GM18858 (cell line): ENCODE results near the gene RHOF.

Experiments
- ATAC-seq: cut with Tn5 transposase; IDR thresholded peaks from one replicate; pipeline ENCODE4 v1.9.1; 2021; ENCODE audit not compliant: unreplicated experiment

RHOF gene

DNA sequence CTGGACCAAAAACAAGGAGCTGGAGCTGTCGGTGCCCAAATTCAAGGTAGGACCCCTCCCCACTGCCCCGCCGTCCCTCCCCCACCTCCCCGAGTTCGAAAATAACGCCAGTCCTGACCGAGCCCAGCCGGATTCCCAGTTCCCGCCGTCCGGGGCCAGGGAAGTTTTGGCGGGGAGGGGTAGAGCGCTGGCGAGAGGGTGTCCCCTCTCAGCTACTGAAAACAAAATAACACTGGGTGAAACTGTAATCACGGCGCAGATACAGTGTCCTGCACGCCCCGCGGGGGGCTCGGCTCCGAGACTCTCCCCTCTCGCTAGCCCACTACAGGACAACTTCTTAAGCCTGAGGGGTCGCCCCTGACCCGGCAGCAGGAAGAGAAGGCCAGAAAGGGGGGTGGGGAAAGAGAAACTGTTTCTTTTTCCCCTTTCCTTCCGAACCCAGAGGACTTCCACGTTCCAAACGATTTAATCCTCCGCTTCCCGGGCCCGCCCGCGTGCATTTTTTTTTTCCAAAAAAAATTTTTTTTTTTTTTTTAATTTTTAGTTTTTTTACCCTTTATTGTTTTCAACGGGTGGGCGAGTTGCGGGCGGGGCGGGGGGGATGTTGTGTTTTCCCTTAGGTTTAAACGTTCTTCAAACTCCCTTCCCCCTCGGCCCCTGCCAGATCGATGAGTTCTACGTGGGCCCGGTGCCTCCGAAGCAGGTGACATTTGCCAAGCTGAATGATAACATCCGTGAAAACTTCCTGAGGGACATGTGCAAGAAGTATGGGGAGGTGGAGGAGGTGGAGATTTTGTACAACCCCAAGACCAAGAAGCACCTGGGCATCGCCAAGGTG lies 11.9 kb upstream of the RHOF start:
- no peak for ATAC-seq

DNA sequence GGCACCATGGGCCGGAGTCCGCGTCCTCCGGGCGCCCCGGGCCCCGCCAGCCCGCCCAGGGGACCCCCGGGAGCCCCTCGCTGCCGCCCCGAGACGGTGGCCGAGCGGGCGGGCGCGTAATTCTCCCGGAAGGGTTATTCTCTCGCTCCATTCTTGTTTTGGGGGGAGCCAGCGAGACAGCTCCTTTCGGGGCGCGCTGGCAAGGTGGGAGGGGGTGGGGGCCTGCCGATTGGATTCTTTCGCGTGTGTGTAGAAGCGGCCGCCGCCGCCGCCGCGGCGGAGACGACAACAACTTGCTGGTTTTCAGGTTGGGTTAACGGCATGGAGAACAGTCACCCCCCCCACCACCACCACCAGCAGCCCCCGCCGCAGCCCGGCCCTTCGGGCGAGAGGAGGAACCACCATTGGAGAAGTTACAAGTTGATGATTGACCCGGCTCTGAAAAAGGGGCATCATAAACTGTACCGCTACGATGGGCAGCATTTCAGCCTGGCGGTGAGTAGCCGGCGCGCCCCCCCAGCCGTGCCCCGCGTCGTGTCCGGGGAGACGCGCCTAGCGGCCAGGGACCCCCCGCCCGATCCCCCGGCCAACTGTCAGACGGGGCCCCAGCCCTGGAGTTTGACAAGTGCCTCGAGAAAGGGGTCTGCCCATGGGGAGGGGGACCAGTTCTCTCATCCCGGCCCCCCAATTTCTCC lies 11.1 kb upstream of the RHOF start:
- ATAC-seq: no peak

DNA sequence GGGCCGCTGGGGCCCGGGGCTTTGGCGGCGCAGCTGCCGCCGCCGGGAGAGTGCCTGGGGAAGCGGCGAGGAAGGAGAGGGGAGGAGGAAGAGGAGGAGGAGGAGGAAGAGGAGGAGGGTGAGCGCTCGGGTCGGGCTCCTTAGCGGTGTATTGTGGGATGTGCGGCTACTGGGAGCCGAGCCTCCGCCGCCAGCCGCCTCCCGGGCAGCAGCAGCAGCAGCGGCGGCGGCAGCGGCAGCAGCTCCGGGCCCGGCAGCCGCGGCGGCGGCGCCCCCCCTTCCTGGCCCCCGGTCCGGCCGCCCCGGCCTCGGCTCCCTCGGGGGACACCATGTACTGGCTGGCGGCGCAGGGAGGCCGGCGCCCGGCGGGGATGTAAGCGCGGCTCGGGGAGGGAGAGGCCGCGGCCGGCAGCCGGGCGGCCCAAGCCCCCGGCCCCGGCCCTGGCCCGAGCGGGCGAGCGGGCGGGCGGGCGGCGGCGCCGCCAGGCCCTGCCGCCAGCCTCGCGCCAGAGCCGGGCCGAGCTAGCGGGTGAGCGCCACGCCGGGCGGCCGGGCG lies 10.5 kb upstream of the RHOF start, which contains the start of gene SETD1B:
SETD1B (plus strand) TSS at position 149 of the 556 bp plus-strand sequence. CDS start 729 bp downstream, outside the sequence.
- no peak for ATAC-seq

DNA sequence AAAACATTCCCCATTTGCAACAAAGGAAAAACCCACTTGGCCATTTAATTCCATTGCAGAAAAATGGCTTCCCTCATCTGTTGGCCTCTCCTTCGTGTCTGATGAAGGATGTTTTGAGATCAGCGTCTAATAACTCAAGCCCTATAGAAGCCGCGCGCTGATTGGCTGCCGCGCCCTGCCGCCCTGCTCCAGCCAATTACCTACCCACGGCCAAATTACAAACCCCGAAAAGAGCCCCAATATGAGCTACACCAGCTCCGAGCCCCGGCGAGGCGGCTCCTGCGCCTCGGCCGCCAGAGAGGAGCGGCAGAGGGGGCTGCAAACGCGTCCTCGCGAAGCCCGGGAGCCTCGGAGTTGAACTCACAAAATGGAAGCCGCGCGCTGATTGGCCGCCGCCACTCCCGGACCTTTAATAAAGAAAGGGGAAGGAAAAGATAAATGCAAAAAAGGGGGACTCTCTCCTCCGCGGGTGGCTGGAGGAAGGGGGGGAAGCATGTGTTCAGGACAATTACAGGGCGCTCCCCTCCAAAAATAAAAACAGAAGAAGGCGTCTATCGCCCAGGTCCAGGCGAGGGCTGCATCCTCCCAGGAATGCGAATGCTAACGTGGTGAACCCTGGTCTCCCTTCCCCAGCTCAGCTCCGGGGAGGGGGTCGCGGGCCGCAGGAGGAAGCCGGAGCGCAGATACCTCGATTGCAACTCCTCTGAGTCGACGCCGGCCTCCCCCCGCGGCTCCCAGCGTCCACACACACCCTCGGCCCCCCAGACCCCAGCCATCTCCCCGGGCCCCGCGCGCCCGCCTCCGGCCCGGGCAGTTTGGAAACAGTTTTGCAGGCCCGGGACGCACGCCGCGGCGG lies 9.6 kb upstream of the RHOF start:
- no peak for ATAC-seq

DNA sequence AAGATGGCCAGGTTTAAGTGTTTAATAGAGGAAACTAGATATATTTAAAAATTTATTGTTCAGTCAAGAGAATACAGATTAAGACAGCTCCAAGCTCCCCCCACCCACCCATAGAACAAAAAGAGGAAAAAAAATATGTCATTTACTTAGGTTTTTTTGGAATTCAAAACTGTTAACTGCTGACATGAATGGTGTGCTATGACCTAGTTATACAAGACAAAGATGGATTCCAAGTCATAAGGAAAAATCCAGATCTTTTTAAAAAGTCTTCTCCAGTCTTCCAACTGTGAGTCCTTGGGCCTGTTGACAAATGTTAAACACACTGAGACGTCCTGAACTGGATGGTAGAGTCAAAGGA lies 9.0 kb upstream of the RHOF start:
- no peak for ATAC-seq

DNA sequence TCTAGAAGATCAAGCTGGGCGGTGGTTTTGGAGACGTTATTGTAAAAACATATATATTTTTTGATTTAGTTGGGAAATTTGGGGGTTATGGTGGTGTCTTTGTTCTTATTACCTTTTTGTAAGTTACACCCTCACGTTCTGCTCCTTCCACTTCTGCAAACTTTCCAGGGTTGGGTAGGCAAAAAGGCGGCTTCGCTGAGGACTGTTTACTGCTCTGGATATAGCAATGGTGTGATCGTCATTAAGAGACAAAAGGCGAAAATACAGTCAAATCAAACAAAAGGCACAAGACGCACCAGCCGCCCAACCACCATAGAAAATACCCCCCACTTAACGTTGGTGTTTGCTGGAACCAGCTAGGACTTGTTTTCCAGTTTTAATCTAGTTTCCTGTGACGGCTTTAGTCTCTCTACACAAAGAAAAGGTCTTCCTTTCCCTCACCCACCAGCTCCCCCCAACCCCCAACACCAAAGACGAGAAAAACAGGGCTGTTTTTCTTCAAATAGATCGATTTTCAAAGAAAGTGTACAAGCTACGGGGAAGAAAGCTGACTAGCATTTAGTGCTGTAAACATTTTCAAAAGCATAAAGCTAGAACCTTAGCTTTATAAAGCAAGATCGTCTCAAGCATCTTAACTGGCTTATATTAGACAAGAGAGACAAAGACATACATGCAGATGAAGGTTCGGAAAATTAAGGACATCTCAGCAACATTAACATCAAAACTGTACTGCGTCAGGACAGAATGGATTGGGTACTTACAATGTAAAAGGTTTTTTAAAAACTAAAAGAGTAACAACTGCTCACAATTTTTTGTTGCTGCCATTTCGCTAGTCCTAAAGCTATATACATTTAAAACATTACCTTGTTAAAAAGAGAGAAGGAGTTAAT lies 8.4 kb upstream of the RHOF start:
- ATAC-seq: no peak

DNA sequence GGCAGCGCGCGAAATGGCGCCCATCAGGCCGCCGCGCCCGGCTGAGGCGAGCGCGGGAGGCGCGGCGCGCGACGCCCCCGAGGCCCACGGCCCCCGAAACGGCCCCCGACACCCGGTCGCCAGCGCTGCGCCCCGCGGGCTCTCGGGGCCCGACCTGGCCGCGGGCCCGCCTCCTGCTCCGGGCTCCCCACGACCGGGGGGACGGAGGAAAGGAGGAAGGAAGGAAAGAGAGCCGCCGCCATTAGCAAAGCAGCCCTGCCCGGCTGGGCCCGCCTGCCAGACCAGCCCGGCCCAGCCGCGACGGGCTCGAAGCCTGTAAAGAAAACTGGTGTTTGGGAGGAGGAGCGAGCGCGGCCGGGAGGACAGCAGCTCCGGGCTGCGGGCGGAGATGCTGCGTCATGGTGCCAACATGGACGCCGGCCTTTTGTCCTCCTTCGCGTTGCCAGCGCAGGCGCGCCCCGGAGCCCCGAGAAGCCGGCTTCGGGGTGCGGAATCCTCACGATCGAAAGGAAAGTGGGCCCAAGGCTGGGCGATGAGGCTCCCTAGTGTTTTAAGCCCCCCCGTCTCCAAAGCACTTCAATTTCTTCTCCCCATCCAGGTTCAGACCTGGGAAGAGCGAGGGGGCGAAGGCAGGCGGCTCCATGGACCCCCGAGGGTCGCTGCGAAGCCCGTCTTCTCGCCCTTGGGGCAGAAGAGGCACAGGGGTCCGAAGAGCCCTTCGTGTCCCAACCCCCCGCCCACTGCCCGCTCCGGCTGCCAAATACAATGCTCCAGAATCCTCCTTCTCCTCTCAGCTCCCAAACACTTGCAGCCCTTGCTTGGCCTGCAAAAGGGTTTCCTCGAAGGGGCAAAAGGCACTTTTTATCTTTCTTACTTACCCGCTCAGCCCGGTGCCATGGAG lies 7.5 kb upstream of the RHOF start:
- no peak for ATAC-seq

DNA sequence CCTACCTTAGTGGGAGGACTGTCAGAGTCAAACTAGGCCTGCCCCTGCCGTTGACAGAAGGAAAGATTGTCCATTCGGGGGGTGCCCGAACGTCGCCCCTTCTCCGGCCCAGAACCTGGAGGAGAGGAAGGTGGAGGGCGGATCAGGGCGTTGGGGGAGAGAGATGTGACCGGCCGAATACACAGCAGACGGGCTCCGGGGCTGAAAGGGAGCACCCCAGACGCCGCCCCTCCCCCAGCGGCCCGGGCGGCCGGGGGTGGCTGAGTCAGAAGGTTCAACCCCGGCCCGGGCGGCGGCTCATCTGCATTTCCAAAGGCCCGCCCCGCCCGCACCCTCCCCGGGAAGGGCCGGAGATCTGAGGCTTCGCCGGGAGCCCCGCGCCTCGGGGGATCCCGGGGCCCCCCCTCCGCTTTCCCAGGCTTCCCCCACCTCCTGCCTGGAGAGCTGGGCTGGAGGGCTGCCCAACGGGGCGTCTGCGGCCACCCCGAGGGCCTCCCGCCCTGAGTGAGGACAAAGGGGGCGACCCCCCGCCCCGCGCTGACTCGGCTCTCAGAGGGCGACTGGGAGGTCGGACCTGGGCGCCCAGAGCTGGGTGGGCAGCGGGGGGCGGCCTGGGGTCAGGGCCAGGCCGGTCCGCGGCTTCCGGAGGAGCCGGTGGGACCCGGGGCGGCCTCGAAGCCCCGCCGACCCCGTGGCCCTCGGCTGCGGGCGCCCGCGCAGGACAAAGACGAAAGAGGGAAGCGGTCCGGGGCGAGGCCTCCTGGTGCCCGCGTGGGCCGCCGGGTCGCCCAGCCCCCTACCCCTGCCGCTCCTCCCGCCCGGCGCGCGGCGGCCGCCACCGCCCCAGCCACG lies 6.6 kb upstream of the RHOF start:
- ATAC-seq: no peak

DNA sequence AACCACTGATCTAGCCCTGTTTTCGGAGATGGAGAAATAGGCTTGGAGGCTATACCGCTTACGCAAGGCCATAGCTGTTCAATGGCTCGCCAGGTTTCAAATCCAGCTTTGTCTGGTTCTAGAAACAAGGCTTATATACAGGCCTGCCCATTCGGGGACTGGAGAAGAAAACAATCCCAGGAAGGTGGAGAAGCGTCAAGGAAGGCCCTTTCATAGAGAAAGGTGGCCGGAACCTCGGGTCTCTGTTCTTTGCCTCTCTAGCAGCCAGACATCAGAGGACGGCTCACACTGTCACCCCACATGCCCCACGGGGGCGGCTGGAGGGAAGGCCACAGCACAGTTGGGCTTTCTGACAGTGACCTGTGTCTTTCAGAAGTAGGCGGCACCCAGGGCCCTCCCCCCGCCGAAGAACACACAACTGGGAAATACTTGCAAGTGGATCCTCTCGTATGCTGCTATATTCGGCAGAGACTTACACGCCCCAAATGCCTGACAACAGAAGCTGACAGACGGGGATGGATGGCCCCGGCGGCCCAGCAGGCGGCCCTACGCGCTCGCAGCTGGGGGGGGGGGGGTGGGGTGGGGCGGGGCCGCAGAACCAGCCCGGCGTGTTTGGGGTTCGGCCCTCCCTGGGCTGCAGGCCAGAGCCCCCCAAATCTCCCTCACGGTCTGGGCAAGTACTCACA lies 5.8 kb upstream of the RHOF start:
- no peak for ATAC-seq

DNA sequence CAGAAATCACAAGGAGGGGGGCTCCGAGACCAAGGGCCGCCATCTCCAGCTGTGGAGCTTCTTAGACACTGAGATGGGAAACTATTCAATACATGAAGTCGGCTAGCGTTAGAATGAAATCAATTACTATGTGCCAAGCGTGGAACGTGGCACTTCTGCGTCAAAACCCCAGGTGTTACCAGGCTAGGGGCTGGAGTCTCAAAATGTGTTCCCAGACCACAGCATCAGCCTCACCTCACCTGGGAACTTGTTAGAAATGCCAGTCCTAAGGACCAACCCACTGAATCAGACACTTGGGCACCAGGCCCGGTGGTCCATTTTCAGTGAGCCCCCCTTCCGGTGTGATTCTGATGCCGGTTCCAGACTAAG lies 5.3 kb upstream of the RHOF start:
- no peak for ATAC-seq

DNA sequence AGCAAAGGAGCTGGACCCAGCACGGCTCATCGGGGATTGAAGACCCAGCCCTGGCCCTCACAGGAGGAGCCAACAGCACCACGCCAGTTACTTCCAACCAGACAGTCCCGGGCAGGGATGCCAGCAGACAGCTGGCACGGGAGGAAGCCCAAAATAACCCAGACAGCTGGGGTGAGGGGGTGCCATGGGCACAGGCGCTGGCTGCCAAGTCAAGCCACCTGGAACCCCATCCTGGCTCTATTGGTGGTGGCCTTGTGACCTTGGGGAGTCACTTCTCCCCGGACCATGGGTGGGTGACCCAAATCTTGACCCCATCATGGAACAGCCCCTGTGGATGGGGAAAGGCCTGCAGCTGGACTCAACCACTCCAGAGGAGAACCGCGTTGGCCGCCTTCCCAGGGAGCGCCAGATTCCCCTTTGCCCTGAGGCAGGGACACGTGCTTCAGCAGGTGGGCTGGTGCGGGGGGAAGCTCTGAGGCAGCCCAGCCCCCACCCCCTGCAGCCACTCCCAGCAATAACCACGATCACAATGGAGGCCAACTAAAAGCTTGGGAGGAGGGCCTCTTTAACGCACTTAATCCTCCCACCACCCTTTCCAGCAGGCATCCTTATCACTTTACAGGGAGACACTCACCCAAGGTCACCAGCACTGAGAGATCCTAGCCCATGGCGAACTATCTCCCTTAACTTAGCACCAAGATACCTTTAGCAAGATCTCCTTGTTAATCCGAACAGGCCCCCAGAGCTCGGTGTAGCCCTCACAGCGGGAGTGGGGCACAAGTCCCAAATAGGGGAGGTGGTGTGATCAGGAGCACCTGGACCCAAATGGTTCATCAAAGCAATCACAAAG lies 4.7 kb upstream of the RHOF start:
- ATAC-seq: no peak

DNA sequence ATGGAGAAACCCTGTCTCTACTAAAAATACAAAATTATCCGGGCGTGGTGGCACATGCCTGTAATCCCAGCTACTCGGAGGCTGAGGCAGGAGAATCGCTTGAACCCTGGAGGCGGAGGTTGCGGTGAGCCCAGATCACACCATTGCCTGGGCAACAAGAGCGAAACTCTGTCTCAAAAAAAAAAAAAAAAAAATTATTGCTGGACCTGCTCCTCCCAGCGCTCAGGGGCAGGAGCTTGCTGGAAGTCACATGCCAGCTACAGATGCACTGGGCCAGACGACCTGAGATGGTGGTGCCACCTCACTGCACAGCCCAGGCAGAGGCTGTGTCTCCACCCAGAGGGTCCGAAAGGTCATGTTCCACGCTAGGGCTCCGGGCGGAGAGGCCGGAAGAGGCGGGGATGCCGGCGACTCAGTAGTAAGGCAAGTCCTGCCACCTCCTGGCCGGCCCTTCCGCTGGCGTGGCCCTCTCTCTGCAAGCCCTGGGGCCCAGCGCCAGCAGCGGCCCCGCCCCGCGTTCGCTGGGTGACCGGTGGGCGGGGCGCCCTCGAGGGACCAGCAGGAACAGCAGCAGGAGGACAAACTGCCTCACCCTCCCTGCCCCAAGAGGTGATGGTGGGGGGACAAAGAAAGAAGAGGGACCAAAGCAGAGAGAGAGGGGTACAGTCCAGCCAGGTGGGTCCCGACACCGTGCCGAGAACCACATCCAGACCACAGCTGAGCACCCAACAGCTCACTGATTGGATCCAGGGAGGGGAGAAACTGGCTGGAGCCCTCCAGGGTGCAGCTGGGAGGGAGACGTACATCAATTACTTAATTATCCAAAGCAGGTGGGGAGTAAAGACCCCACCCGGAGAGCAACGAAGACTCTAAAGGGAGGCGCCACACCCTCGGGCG lies 3.6 kb upstream of the RHOF start:
- ATAC-seq: no peak

DNA sequence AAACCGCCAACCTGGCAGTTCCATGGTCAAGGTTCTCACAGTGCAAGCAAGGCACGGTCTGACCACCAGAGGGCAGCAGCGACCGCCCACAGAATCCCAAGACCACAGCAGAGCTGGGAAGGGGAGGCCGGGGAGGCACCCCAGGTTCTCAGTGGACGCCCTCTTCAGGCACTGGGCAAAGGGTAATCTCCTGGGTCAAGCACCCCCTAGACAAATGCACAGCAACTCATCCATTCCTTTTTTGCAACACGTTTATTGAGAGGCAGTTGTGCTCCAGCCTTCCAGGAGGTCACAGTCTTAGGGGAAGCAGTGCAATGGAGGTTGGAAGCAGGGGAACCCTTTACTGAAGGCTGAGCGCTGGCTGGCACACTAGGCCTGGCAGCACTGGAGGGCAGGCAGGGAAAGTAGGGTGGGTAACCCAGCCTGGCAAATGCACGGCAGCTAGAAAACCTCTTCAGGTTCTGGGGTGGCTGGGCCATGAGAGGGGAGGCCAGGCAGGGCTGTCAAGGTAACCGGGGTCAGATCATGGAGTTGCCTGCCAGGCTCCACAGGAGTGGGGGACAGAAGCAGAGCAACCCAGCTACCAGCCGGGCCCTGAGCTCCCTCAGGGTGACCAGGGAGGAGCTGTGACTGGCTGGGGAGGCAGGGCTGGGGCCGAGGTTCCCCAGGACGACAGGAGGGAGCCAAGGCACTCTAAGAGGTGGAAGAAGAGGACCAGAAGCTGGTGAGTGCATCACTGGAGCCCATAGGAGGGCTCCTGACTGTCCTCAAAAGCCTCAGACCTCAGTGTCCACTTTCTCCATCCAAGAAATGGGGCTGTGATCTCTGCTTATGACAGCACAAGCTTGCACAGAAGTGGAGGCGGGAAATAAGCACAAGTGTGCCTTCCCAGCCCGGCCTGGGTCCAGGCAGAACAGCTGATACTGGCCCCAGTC lies 1.8 kb upstream of the RHOF start:
- ATAC-seq: no peak

DNA sequence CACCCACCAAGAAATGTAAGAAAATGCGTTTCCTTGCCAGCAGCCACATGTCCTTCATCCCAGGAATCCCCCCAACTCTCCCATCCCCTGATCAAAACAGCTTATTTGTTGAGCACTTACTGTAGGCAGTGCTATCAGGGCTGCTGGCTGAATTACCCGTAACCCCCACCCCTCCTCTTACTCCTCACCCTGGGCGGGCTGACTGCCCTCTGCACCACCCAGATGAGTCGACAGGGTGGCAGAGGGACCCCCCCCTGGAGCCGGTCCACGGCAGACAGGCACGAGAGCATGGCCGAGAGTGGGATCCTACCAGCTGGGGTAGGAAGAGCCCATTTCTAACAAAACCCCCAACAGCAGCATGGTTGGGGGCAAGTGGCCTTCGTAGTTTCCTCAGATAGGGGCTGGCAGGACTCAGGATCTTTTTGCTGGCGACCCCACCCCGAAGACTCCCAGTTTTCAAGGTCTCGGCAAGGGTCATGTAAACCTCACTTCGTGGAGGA lies 1.1 kb upstream of the RHOF start:
- no peak for ATAC-seq
